Thyroid gland (tissue), 4 donors: ENCODE results near the gene KIRREL1.

Experiments
- CTCF ChIP-seq, 6 experiments: fragments of 200-600 bp in 3 of 6; fragments of 450-650 bp in 3 of 6; sonication (generic) in 3 of 6; IDR thresholded peaks; one replicate each; pipeline ENCODE4 v1.5.1; 2016 to 2019; ENCODE audit warnings: antibody characterized with exemption in 6 of 6, mild to moderate bottlenecking in 2 of 6, inconsistent platforms in 1 of 6, moderate library complexity in 1 of 6
- POLR2A ChIP-seq, 2 donors: fragments of 450-650 bp; IDR thresholded peaks; one replicate each; pipeline ENCODE4 v1.6.1; 2017; ENCODE audit warnings: antibody characterized with exemption in 2 of 2, mild to moderate bottlenecking in 2 of 2, moderate library complexity in 1 of 2

- no peak for TF ChIP-seq CTCF (IDR thresholded peaks at IDR 0.05)
- no peak for TF ChIP-seq POLR2A (IDR thresholded peaks at IDR 0.05)
Observed at GRCh38 chr1:158016651-158017335, 23.3 kb downstream of the KIRREL1 start.
